GM23338 (cell line): Measurements from ENCODE around the gene TAF1B. TPM values are rescaled to one million over a fixed set of nuclear protein-coding genes. Genes with fewer than 3 reads are reported as not detected.

ENCODE experiments used
- ATAC-seq: fragments of 200-7000 bp; cut with Tn5 transposase; 3 replicates; pipeline ENCODE4 v1.9.1; 2020
- DNase-seq: peaks from one replicate; pipeline ENCODE4 v3.0.0-alpha.2; 2015; ENCODE audit warnings: low spot score
- H2AFZ ChIP-seq: fragments of 200-600 bp; sonication (generic); 2 replicates; pipeline ENCODE4 v1.8.0; 2016; ENCODE audit warnings: antibody characterized with exemption, mild to moderate bottlenecking, moderate library complexity
- H3F3A ChIP-seq: fragments of 200-600 bp; sonication (generic); replicated peaks from 2 replicates; pipeline ENCODE4 v1.8.0; 2017; ENCODE audit warnings: antibody characterized with exemption, mixed run types, low read depth
- H3K27ac ChIP-seq: fragments of 200-600 bp; sonication (generic); 2 replicates; pipeline ENCODE4 v1.6.1; 2016; ENCODE audit warnings: low read depth
- H3K27me3 ChIP-seq: fragments of 200-600 bp; sonication (generic); 2 replicates; pipeline ENCODE4 v1.8.0; 2016; ENCODE audit warnings: mild to moderate bottlenecking, mixed run types, moderate library complexity; ENCODE audit not compliant: insufficient read depth
- H3K36me3 ChIP-seq: fragments of 200-600 bp; sonication (generic); 2 replicates; pipeline ENCODE4 v1.8.0; 2016; ENCODE audit warnings: mild to moderate bottlenecking; ENCODE audit not compliant: insufficient read depth
- H3K4me1 ChIP-seq: fragments of 200-600 bp; sonication (generic); 2 replicates; pipeline ENCODE4 v1.8.0; 2016; ENCODE audit warnings: mild to moderate bottlenecking, moderate library complexity; ENCODE audit not compliant: insufficient read depth
- H3K4me2 ChIP-seq: fragments of 200-600 bp; sonication (generic); 2 replicates; pipeline ENCODE4 v1.7.1; 2017; ENCODE audit warnings: mixed run types
- H3K4me3 ChIP-seq: fragments of 200-600 bp; sonication (generic); 2 replicates; pipeline ENCODE4 v1.6.1; 2016; ENCODE audit warnings: mixed run types
- H3K79me2 ChIP-seq: fragments of 200-600 bp; sonication (generic); replicated peaks from 2 replicates; pipeline ENCODE4 v1.8.0; 2017; ENCODE audit warnings: mild to moderate bottlenecking; ENCODE audit not compliant: insufficient read depth
- H3K9me2 ChIP-seq: fragments of 200-600 bp; sonication (generic); 2 replicates; pipeline ENCODE4 v1.8.0; 2017; ENCODE audit not compliant: insufficient read depth
- H4K20me1 ChIP-seq: fragments of 200-600 bp; sonication (generic); replicated peaks from 2 replicates; pipeline ENCODE4 v1.8.0; 2017; ENCODE audit warnings: mild to moderate bottlenecking; ENCODE audit not compliant: insufficient read depth
- H3K27ac Mint-ChIP-seq: 2 replicates; pipeline ENCODE4 v1.8.0; 2020; ENCODE audit warnings: inconsistent platforms, mild to moderate bottlenecking, moderate library complexity, mixed read lengths
- H3K27me3 Mint-ChIP-seq: 3 replicates; pipeline ENCODE4 v1.8.0; 2022; ENCODE audit warnings: low read depth, mild to moderate bottlenecking, moderate library complexity, mixed read lengths, inconsistent platforms; ENCODE audit not compliant: insufficient read depth, poor library complexity
- H3K36me3 Mint-ChIP-seq: 3 replicates; pipeline ENCODE4 v1.8.0; 2021; ENCODE audit warnings: low read depth, mild to moderate bottlenecking, inconsistent platforms, moderate library complexity, mixed read lengths
- H3K4me1 Mint-ChIP-seq: 3 replicates; pipeline ENCODE4 v1.8.0; 2020; ENCODE audit warnings: mild to moderate bottlenecking, inconsistent platforms, mixed read lengths
- H3K4me3 Mint-ChIP-seq: 3 replicates; pipeline ENCODE4 v1.8.0; 2021; ENCODE audit warnings: moderate library complexity, mild to moderate bottlenecking, inconsistent platforms, mixed read lengths
- H3K9me3 Mint-ChIP-seq: 3 replicates; pipeline ENCODE4 v1.8.0; 2020; ENCODE audit warnings: moderate library complexity, mild to moderate bottlenecking, inconsistent platforms, mixed read lengths
- EZH2 ChIP-seq: fragments of 200-600 bp; sonication (generic); IDR thresholded peaks from one replicate; pipeline ENCODE4 v1.8.0; 2017; ENCODE audit warnings: antibody characterized with exemption, mild to moderate bottlenecking, low read depth; ENCODE audit not compliant: unreplicated experiment
- EZH2phosphoT487 ChIP-seq: fragments of 200-600 bp; sonication (generic); IDR thresholded peaks from one replicate; pipeline ENCODE4 v1.8.1; 2018; ENCODE audit warnings: antibody characterized with exemption; ENCODE audit not compliant: unreplicated experiment
- JUNB ChIP-seq: IDR thresholded peaks from one replicate; pipeline ENCODE4 v1.6.1; 2016; ENCODE audit warnings: antibody characterized with exemption; ENCODE audit not compliant: unreplicated experiment
- NANOG ChIP-seq: IDR thresholded peaks from 2 replicates; pipeline ENCODE4 v1.6.1; 2016; ENCODE audit warnings: antibody characterized with exemption, borderline replicate concordance
- ZNF114 ChIP-seq: fragments of 250-450 bp; sonication (Bioruptor Pico); IDR thresholded peaks from 2 replicates; pipeline ENCODE4 v1.5.0; 2020; ENCODE audit warnings: mild to moderate bottlenecking, moderate library complexity
- polyA plus RNA-seq: library from polyadenylated mRNA; unstranded; fragments of >200 nt; fragmentation: Nextera tagmentation; extraction: Ambion mirVana; gene quantifications from 2 replicates; pipeline ENCODE4 v1.2.1, GENCODE V29; 2016
- total RNA-seq: library from RNA; depleted of rRNA; stranded (reverse); fragments of >200 nt; shearing (Covaris generic); gene quantifications from 2 replicates; pipeline ENCODE4 v1.2.3, GENCODE V29; 2014
- TF ChIP-seq, protein P1 (sequence below): IDR thresholded peaks from 2 replicates; pipeline ENCODE4 v1.6.1; 2016; ENCODE audit warnings: antibody characterized with exemption
- TF ChIP-seq, protein P2 (sequence below): fragments of 250-450 bp; sonication (Bioruptor Pico); IDR thresholded peaks from 2 replicates; pipeline ENCODE4 v1.5.0; 2020; ENCODE audit warnings: mild to moderate bottlenecking, moderate library complexity

The TAF1B gene
- total and polyA plus RNA-seq, 2 experiments from 2014 or later: 22.2 to 28.9 TPM

DNA sequence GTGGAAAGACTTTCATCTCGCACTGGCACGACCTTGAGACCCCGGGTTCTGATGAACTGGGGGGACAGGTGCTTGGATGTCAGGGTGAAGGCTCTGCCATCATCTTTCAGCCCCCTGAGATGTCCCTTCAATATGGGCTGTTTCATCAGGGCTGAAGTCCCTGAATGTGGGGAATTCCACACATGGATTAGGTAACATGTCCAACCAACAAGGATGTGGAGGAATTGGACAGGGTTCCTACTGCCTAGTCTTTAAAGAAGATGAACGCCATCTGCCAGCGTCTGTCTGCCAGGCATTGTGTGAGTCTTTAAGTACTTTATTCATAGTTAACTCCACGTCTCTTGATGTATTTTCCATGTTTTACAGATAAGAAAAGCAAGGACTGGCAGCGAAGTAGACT is 102.3 kb downstream of the TAF1B start:
- Mint-ChIP-seq H3K4me3 (no peak overlapping the region), H3K27me3 (peaks cover 13% of the 10 kb centered on the region), H3K36me3 (no peaks in the 10 kb centered on the region), H3K27ac (no peak overlapping the region), H3K9me3 (no peaks in the 10 kb centered on the region), H3K4me1 (peaks cover 15% of the 10 kb centered on the region)
- ATAC-seq (no peak), DNase-seq (no peak)
- H4K20me1 ChIP-seq: no peaks in the 10 kb centered on the region
- no peak overlapping the region for H3K27ac ChIP-seq
- H3K4me1 ChIP-seq: peaks cover 4% of the 10 kb centered on the region; the same call in 1 of the 2 replicates
- no peak overlapping the region for H2AFZ ChIP-seq
- no peaks in the 10 kb centered on the region for H3K9me2 ChIP-seq
- H3F3A ChIP-seq: no peaks in the 10 kb centered on the region
- H3K79me2 ChIP-seq: no peaks in the 10 kb centered on the region
- no peak overlapping the region for H3K4me2 ChIP-seq
- H3K27me3 ChIP-seq: peaks cover 19% of the 10 kb centered on the region
- no peak overlapping the region for H3K4me3 ChIP-seq
- no peaks in the 10 kb centered on the region for H3K36me3 ChIP-seq
- TF ChIP-seq JUNB (no peak), EZH2 (no peak), EZH2phosphoT487 (no peak), ZNF114 (CRISPR knock-in tag) (no peak), NANOG (no peak)
- TF ChIP-seq, protein P1, sequence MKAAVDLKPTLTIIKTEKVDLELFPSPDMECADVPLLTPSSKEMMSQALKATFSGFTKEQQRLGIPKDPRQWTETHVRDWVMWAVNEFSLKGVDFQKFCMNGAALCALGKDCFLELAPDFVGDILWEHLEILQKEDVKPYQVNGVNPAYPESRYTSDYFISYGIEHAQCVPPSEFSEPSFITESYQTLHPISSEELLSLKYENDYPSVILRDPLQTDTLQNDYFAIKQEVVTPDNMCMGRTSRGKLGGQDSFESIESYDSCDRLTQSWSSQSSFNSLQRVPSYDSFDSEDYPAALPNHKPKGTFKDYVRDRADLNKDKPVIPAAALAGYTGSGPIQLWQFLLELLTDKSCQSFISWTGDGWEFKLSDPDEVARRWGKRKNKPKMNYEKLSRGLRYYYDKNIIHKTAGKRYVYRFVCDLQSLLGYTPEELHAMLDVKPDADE: no peak
- TF ChIP-seq, protein P2, sequence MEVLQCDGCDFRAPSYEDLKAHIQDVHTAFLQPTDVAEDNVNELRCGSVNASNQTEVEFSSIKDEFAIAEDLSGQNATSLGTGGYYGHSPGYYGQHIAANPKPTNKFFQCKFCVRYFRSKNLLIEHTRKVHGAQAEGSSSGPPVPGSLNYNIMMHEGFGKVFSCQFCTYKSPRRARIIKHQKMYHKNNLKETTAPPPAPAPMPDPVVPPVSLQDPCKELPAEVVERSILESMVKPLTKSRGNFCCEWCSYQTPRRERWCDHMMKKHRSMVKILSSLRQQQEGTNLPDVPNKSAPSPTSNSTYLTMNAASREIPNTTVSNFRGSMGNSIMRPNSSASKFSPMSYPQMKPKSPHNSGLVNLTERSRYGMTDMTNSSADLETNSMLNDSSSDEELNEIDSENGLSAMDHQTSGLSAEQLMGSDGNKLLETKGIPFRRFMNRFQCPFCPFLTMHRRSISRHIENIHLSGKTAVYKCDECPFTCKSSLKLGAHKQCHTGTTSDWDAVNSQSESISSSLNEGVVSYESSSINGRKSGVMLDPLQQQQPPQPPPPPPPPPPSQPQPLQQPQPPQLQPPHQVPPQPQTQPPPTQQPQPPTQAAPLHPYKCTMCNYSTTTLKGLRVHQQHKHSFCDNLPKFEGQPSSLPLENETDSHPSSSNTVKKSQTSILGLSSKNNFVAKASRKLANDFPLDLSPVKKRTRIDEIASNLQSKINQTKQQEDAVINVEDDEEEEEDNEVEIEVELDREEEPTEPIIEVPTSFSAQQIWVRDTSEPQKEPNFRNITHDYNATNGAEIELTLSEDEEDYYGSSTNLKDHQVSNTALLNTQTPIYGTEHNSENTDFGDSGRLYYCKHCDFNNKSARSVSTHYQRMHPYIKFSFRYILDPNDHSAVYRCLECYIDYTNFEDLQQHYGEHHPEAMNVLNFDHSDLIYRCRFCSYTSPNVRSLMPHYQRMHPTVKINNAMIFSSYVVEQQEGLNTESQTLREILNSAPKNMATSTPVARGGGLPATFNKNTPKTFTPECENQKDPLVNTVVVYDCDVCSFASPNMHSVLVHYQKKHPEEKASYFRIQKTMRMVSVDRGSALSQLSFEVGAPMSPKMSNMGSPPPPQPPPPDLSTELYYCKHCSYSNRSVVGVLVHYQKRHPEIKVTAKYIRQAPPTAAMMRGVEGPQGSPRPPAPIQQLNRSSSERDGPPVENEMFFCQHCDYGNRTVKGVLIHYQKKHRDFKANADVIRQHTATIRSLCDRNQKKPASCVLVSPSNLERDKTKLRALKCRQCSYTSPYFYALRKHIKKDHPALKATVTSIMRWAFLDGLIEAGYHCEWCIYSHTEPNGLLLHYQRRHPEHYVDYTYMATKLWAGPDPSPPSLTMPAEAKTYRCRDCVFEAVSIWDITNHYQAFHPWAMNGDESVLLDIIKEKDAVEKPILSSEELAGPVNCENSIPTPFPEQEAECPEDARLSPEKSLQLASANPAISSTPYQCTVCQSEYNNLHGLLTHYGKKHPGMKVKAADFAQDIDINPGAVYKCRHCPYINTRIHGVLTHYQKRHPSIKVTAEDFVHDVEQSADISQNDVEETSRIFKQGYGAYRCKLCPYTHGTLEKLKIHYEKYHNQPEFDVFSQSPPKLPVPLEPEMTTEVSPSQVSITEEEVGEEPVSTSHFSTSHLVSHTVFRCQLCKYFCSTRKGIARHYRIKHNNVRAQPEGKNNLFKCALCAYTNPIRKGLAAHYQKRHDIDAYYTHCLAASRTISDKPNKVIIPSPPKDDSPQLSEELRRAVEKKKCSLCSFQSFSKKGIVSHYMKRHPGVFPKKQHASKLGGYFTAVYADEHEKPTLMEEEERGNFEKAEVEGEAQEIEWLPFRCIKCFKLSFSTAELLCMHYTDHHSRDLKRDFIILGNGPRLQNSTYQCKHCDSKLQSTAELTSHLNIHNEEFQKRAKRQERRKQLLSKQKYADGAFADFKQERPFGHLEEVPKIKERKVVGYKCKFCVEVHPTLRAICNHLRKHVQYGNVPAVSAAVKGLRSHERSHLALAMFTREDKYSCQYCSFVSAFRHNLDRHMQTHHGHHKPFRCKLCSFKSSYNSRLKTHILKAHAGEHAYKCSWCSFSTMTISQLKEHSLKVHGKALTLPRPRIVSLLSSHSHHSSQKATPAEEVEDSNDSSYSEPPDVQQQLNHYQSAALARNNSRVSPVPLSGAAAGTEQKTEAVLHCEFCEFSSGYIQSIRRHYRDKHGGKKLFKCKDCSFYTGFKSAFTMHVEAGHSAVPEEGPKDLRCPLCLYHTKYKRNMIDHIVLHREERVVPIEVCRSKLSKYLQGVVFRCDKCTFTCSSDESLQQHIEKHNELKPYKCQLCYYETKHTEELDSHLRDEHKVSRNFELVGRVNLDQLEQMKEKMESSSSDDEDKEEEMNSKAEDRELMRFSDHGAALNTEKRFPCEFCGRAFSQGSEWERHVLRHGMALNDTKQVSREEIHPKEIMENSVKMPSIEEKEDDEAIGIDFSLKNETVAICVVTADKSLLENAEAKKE (CRISPR knock-in tag): no peak
